Articular chondrocyte of knee joint (primary cell): ENCODE results near the gene MSANTD2. TPM values are rescaled to one million over a fixed set of nuclear protein-coding genes. Genes with fewer than 3 reads are reported as not detected.

Experiments
- total RNA-seq: library from RNA; depleted of rRNA; stranded (reverse); fragments of >200 nt; gene quantifications from 2 replicates; pipeline ENCODE4 v1.2.3, GENCODE V29; 2012

MSANTD2 gene
- total RNA-seq: 10.2 and 10.8 TPM in 2 replicates

GRCh38 chr11:124800226-124800929 lies at the start of gene MSANTD2:
Gene MSANTD2, minus strand, starts transcription at chr11:124800406. Its CDS starts 26 bp downstream, at chr11:124800380.

GRCh38 chr11:124762105-124762623 lies 38.0 kb downstream of the MSANTD2 start, which contains the start of gene ESAM:
Gene ESAM, minus strand, starts transcription at chr11:124762290. Its CDS starts 136 bp downstream, at chr11:124762154.

GRCh38 chr11:124751741-124752470 lies 48.3 kb downstream of the MSANTD2 start, which contains the start of gene VSIG2:
Gene VSIG2, minus strand, starts transcription at chr11:124752255. Its CDS starts 118 bp downstream, at chr11:124752137.

GRCh38 chr11:124739479-124740276 lies 60.5 kb downstream of the MSANTD2 start, which contains the start of gene NRGN:
Gene NRGN, plus strand, starts transcription at chr11:124739942. Its CDS starts 143 bp downstream, at chr11:124740085.

Other genes starting within 250 kb of the MSANTD2 start
- gene OR8A1, start 230.4 kb downstream of the MSANTD2 start, total RNA-seq: under 0.01 TPM in 1 of 2 replicates, not detected in the other
- gene PANX3, start 189.0 kb downstream of the MSANTD2 start, total RNA-seq: 0.22 TPM in 1 of 2 replicates, not detected in the other
- 36.2 and 36.4 TPM in 2 replicates for gene TBRG1, start 177.5 kb downstream of the MSANTD2 start, total RNA-seq
- 13.1 and 16.0 TPM in 2 replicates for gene SIAE, start 126.7 kb downstream of the MSANTD2 start, total RNA-seq
- 18.9 and 23.9 TPM in 2 replicates for gene SPA17, start 126.5 kb downstream of the MSANTD2 start, total RNA-seq
- gene NRGN, start 60.5 kb downstream of the MSANTD2 start, total RNA-seq: 0.39 and 0.65 TPM in 2 replicates
- not detected in 2 replicates for gene VSIG2, start 48.2 kb downstream of the MSANTD2 start, total RNA-seq
- 0.13 and 0.54 TPM in 2 replicates for gene ESAM, start 38.1 kb downstream of the MSANTD2 start, total RNA-seq
- gene ROBO3, start 65.0 kb upstream of the MSANTD2 start, total RNA-seq: 4.4 and 4.9 TPM in 2 replicates
- 0.26 and 1.1 TPM in 2 replicates for gene ROBO4, start 97.5 kb upstream of the MSANTD2 start, total RNA-seq
- not detected in 2 replicates for gene HEPN1, start 118.8 kb upstream of the MSANTD2 start, total RNA-seq
- not detected in 2 replicates for gene HEPACAM, start 135.6 kb upstream of the MSANTD2 start, total RNA-seq
- 2.2 and 3.4 TPM in 2 replicates for gene CCDC15, start 153.8 kb upstream of the MSANTD2 start, total RNA-seq